Suppressor macrophage treated with lipopolysaccharide for 1 hour (primary cell): ENCODE measurements around the gene DYRK2.
"Not testable (repeated sequence)": the region's sequence is repeated elsewhere in the genome, so short reads cannot be mapped to it uniquely, and the experiment has no call there.

ENCODE experiments used
- DNase-seq, 3 donors: peaks; one replicate each; pipeline ENCODE4 v3.0.0-alpha.2; 2020 to 2022

The DYRK2 gene

DNA sequence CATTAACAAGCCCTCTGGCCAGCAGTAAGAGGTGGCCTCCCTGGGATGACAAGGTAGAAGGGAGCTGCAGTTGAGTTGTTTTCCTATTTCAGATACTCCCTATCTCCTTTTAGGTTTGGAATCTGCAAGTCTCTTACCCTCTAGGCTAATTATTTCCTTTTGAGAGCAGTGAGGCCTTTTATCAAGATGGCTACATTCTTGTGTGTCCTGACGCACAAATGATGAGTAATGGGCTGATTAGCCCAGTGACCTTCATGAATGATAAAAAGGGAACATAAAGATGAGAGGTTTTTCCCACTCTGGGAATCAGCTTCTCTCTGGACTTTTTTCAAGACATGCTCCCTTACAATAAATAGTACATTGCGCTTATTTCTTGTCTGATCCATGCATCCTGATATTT is 22.9 kb downstream of the DYRK2 start:
- peak; percentile 42 to 56 (median 49) for DNase-seq

DNA sequence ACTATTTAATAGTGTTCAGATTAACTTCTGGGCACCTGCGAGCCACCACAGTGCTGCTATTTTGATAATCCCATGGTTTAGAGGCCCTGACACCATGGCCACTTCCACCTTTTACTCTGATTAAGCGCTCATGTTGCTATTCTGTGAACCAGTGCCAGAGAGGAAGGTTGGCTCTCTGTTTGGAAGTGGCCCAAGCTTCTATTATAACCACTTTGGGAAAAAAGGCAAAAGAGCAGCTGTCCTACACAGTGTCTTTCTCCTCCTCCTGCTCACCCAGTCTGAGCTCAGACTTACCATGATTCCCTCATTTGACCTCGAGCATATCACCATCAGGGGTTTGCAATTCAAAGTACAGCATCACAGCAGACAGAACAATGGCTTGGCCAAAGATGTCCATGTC is 23.3 kb downstream of the DYRK2 start:
- DNase-seq, result no peak

DNA sequence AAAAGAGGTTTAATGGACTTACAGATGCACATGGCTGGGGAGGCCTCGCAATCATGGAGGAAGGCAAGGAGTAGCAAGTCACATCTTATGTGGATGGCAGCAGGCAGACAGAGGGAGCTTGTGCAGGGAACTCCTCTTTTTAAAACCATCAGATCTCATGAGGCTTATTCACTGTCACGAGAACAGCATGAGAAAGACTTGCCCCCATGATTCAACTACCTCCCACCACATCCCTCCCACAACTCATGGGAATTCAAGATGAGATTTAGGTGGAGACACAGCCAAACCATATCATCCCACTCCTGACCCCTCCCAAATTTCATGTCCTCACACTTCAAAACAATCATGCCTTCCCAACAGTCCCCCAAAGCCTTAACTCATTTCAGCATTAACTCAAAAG is 24.0 kb downstream of the DYRK2 start:
- peak; percentile 48 to 65 (median 53) for DNase-seq

DNA sequence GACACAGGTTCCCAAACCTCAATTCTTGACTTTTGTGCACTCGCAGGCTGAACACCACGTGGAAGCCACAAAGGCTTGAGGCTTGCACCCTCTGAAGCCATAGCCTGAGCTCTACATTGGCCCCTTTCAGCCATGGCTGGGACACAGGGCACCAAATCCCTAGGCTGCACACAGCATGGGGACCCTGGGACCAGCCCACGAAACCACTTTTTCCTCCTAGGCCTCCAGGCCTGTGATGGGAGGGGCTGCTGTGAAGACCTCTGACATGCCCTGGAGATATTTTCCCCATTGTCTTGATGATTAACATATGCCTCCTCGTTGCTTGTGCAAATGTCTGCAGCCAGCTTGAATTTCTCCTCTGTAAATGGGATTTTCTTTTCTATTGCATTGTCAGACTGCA is 25.0 kb downstream of the DYRK2 start:
- not testable (repeated sequence) for DNase-seq

DNA sequence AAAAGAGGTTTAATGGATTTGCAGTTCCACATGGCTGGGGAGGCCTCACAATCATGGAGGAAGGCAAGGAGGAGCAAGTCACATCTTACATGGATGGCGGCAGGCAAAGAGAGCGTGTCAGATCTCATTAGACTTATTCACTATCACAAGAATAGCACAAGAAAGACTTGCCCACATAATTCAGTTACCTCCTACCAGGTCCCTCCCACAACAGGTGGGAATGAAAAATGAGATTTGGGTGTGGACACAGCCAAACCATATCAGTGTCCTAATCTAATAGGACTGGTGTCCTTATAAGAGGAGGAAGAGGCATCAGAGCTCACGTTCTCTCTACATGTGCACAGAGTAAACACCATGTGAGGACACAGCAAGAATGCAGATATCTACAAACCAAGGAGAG is 25.9 kb downstream of the DYRK2 start:
- no peak for DNase-seq

DNA sequence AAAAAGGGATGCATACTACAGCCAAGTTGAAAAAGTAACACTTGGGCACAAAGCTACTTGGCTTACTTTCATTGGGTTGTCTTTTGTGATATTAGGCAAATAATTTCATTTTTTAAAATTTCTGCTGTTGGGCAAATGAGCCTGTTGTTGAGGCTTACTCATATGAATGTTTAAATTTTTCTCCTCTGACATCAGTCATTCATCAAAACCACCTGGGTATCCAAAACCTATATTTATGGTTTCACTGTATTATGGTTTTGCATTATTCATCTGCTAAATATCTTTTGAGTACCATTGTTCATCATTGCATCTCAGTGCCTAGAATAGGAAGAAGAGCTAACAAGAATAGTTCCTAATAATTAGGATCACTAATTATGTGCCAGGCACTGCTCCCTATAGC is 28.1 kb downstream of the DYRK2 start:
- no peak for DNase-seq

DNA sequence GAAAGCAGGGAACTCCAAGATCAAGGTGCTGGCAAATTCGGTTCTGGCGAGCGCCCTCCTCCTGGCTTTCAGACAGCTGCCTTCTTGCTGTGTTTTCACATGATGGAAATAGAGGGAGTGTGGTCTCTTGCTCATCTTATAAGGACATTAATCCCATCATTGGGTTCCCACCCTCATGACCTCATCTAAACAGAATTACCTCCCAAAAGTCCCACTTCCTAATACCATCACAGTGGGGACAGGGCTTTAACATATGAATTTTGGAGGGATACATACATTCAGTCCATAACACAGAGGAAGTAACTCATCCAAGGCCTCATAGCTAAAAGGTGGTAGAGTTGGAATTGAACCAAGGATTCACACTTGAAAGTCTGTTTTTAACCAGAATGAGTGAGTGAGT is 28.6 kb downstream of the DYRK2 start:
- no peak for DNase-seq

DNA sequence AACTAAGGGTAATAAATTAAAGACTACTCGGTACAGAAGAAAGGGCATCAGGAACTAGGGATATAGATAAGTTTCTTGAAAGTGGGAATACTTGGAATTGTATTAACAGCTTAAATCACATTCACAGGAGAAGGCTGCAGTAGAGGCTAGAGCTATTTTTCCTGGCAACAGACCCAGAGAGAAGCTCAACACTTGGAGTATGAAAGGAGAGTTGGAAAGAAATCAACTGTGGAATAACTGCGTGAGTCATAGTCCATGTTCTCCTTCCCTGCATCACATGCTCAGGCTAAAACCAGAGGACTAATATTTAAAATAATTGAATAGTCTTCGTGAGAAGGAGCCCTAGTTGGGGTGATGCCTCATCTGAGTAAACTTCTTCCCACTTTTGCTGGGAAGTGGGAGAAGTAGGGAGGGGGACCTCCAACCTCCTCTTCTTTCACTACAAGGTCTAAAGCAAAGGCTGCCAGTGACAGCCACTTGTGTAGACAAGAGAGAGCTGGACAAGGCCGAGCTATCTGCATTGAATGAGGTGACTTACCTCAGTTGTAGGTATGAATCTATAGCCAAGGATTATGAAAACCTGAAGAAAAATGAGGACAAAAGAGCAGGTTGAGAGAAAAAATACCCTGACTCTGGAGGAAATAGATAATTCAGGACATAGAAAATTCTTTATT is 32.7 kb downstream of the DYRK2 start:
- DNase-seq, result no peak

DNA sequence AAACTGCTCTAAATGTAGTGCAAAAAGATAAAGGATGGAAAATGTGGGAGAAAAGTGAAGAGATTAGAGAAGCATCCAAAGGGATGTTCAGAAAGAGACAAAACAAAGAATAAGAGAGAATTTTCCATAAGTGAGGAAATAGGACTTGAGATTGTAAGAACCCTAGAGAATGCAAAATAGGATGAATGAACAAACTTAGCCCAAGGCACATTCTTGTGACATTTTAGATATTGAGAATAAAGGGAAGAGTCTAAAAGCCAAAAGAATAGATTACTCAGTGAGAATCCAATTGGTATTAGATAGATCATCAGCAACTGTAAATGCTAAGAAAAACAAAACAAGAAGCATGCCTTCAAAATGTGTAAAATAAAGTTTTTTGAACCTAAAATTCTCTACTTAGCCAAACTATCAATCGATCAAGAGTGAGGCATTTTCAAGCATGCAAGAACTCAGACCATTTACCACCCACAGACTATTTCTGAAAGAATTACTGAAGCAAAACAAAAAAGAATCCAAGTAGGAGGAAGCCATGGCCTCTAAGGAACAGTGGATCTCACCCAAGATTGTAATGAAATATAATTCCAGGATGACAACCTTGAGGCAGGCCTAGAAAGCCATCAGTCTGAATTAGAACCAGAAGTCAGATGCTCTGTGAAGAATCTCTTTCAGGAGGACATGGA is 33.5 kb downstream of the DYRK2 start:
- no peak for DNase-seq

DNA sequence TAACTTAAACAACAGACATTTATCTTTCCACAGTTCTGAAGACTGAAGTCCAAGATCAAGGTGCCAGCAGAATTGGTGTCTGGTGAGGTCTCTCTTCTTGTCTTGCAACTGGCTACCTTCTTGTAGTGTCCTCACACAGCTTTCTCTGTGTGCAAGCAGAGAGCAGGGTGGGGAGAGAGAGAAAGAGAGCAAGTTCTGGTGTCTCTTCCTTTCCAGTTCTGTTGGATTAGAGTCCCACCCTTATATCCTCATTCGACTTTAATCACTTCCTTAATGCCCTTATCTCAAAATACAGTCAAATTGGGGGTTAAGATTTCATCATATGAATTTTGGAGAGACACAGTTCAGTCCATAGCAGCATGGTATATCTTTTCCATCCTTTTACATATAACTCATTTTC is 40.8 kb downstream of the DYRK2 start:
- DNase-seq, result no peak

DNA sequence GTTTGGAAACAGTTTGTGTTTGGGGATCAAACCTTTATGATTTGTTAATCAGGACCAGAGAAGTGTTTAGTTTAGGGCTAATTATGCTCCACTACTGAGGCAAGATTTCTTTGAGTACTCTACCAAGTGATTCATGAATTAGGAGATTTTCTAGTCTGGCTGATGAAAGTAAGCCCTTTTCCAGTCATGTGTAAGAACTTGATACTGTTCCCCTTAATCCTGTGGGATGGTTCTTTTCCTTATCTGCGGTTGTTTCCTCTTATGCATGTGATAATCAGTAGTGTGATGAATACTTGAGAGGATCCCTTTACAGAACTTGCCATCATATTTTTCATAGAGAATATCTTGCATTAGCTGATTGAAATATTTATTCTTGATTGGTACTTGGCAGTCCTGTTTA is 42.1 kb downstream of the DYRK2 start:
- no peak for DNase-seq

DNA sequence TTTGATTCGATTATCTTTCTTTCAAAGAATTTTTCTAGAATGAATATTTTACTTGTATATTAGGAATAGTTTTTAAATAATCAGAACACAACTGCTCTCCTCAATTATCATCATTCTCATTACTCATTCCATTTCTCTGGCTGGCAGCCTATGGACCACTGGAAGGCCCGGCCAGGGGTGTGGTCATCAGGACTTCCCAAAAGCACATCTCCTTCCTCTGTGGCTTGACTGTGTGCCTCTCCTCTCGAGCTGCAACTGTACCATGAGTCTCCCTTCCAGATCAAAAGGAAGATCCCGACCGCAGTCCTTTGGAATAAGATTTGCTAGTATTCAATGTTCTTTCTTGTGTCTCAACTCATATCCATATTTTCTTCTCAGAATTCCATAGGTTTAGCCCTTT is 42.7 kb downstream of the DYRK2 start:
- DNase-seq, result peak in 1 of 3 donors; percentile 12

DNA sequence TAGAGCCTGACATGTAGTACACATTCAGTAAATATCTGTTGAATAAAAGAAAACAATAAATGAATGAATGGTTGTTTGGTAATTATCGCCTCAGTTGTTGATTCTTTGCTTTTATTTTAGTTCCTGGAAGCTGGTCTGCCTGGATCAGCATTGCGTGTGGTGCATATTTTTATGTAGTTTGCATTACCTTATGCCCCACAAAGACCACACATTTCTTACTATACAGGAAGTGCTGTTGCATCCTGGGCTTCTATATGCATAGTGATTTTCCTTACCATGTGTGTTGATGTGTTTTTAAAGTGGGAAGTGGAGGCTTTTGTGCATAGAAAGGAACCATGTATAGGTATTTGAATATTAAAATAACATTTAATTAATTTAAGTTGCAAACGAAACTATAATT is 43.6 kb downstream of the DYRK2 start:
- DNase-seq, result no peak

DNA sequence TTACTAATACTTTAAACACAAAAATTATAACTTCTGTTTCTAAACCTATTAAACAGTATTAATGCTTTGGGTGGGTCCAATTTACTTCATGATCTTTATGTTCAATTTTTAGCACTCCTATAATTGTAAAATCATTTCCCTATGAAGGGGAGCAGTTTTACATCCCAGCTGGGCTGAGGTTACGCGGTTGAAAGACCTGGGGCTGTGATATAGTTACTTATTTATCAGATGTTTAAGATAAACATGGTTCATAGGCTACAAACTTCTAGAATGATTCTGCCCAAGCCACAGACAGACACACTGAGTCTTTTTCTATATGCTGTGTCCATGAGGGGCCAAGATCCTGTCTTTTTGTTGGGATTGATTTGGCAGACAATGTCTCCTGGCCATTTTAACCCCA is 44.4 kb downstream of the DYRK2 start:
- DNase-seq, result no peak

DNA sequence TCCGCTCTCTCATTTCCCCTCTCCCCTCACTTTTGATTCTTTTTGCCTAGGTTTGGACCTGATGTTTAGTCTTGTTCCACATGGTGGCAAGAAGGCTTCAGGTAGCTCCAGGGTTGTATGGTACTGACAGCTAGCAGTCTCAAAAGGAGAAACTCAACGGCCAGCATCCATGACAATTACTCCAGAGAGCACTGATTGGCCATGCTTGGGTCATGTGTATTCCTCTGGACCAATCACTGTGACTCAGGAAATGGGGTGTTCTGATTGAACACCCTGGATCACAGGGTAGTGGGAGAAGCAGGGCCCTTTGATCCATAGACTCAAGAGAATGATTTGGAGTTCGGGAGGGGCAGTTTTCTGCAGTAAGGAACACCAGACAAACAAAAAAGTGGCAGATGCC is 45.3 kb downstream of the DYRK2 start:
- no peak for DNase-seq

DNA sequence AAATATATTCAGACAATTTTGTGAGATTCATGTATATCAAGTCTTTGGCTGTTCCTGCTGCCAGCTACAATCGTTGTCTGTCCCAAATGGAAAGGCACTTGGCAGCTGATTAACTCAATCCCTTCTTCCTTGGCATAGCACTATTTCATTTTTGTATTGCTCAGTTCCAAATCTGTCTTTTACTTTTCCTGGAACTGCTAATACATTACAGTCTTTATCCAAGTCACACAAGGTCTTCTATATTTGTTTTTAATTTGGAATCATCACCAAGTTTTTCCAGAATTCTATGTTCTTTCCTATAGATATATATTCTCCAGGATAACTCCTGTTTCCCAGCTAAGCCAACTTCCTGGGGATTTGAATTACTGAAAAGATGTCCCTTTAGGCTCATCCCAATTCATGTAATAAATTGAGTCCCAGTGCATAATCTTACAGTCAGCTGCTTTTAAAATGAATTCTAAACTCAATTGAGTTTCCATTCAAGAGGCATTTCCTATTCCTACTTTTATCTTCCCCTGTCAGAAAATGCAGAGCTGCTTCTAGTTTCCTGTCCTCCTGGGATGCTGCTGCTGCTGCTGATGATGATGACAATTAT is 45.9 kb downstream of the DYRK2 start:
- no peak for DNase-seq

DNA sequence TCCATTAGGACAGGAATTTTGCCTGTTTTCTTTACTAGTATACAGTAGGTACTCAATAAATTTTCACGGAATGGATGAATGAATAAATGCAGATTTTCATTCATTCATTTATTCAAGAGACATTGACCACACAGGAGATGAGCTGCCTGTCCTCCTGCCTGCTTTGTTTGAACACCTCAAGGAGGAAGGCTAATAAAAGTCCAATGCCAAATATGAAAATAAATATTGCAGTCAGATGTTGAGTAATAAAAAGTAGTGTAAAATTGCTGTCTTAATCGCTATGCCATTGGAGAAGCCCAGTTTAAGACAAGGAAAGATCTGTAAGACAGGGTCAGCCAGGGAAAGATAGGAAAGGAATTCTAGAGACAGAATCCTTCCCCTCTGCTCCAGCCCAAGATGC is 47.4 kb downstream of the DYRK2 start:
- no peak for DNase-seq

DNA sequence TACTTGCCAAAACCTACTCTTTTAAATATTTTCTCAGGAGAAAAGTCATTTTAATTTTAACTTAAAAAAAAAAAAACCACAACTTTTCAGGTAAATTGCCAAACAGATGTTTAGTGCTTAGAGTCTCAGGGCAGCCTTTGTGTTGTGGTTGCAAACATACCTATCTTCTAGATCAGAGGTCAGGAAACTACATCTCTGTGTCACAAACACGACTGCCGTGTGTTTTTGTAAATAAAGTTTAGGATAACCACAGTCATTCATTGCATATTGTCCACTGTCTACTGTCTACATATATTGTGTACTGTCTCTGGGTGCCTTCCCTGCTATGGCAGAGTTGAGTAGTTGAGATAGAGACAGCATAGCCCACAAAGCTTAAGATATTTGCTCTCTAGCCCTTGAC is 48.9 kb downstream of the DYRK2 start:
- DNase-seq, result no peak

DNA sequence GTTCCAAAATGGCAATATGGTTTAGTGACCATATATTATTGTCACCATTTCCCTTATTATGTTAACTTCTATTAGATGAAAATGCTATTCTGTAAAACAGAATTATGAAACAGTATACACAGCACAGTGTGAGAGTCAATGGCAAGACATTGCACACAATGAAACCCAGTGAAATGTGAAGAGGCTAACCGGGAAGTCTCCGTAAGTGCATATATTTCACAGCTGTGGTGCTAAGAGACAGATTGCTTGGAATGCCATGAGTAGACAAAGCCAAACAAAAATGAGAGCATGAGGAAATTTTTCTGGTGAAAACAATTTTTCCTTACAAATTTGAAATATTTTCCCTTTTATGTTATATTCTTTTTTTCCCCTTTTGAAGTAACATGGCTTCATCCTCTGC is 49.4 kb downstream of the DYRK2 start:
- no peak for DNase-seq

DNA sequence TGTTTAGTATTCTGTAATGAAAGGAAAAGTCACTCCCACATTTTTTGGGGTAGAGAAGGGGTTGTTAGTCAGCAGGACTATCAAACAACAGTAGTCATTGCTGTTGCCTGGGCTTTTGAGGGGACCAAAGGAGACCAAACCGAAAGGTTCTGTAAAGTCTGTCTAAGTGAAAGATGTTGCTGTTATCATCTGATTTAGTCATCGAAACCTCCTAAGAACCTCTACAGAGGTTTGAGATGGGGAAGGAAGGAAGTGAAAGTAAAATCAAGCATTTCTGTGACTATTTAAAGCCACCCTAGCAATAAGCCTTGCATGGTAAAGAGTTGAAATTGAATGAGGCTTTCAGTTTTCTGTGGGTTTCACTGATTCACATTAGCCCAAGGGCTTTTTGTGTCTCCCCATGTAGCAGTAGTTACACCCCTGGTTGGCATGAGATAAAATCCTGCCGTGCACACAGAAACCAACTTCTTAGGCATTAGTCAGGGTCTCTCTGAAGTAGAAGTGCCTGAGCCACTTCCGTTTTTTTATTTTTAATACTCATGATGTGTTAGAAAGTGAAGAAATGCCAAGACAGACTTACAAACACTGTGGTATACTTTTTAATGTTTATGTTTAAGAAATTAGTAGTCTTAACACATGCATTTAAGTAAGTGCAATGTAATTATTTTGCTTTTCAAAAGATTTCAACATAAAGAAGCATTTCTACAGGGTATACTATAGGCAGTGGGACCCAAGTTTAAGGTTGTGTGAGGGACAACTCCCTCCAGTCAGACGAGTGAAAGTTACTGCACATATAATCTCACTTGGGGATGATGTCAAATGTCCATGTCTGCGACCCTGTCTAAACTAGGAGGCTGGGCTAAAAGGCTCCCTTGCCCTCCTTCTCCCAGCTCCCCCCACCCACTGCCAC is 50.4 kb downstream of the DYRK2 start:
- DNase-seq, result peak; percentile 65 to 84 (median 83)

DNA sequence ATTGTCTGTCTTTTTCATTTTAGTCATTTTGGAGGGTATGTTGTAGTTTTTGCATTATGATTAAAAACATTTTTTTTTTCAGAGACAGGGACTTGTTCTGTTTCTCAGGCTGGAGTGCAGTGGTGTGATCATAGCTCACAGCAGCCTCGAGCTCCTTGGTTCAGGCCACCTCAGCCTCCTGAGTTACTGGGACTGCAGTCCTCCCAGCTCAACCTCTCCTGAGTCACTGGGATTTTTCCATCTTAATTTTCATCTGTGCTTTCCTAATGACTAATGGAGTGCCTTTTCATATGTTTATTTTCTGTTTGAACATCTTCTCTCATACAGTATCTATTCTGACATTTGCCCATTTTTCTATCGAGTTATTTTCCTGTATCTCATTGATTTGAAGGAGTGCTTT is 52.6 kb downstream of the DYRK2 start:
- DNase-seq, result peak; percentile 39 to 70 (median 47)

DNA sequence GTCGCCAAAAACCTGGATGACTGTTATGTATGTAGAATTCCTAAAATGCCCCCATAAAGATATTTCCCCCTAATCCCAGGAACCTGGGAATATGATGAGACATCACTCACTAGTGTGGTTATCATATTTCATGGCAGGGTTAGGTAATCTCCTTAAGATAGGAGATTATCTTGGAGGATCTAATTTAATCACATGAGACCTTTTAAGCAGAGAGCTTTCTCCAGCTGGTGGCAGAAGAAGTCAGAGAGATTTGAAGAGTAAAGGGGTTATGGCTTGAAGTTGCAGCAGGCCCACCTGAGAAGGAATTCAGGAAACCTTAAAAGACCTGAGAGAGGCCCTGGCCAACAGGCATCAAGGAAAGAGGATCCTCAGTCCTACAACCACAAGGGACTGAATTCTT is 53.6 kb downstream of the DYRK2 start:
- no peak for DNase-seq

DNA sequence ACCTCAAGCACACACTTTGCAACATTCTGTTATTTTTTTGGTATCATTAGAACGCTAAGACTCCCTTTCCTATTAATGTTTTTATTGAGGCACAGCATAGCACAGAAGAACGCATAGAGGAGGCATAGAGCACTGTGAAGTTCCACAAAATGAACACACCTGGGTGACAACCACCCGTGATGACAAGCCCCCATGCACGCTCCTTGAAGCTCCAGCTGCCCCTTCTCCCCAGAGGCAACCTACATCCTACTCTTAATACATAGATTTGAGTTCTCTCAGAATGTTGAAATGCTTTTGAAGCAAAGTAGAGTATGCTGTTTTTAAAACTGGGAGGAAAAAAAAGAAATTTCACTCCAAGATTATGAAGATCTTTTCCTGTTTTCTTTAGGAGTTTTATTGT is 55.5 kb downstream of the DYRK2 start:
- DNase-seq, result no peak
